Measurements from ENCODE around the gene GPR42.

GPR42 gene

GRCh38 chr19:35362261-35363000 lies 8.4 kb upstream of the GPR42 start:
- in situ Hi-C loops (cut with HindIII; ENCODE audit: low sequenced_read_pairs), result no loop called here

GRCh38 chr19:35363001-35363590 lies 7.8 kb upstream of the GPR42 start:
- in situ Hi-C loops (cut with HindIII; ENCODE audit: low sequenced_read_pairs), result no loop called here
- H3K4me3 ChIP-seq (ENCODE audit: low read depth, low read length), result no peak overlapping the region
- TF ChIP-seq CTCF (IDR thresholded peaks at IDR 0.05; ENCODE audit: low read depth, low read length, missing control alignments), result no peak
- no peak for DNase-seq (ENCODE audit: low read depth)

More at GRCh38 chr19:35362261-35363000, 8.4 kb upstream of the GPR42 start:
- no peak for DNase-seq (ENCODE audit: low read depth)
- TF ChIP-seq CTCF (IDR thresholded peaks at IDR 0.05; ENCODE audit: low read depth, low read length, missing control alignments), result no peak
- no peak overlapping the region for H3K4me3 ChIP-seq (ENCODE audit: low read depth, low read length)

GRCh38 chr19:35363711-35364425 lies 7.0 kb upstream of the GPR42 start:
- no peak for DNase-seq (ENCODE audit: low read depth)
- TF ChIP-seq CTCF (IDR thresholded peaks at IDR 0.05; ENCODE audit: low read depth, low read length, missing control alignments), result no peak
- in situ Hi-C loops (cut with HindIII; ENCODE audit: low sequenced_read_pairs), result no loop called here
- H3K4me3 ChIP-seq (ENCODE audit: low read depth, low read length), result no peak overlapping the region

- in situ Hi-C loops (cut with HindIII; ENCODE audit: low sequenced_read_pairs), result no loop called here
- TF ChIP-seq CTCF (IDR thresholded peaks at IDR 0.05; ENCODE audit: low read depth, low read length, missing control alignments), result no peak
- H3K4me3 ChIP-seq (ENCODE audit: low read depth, low read length), result no peak overlapping the region
- no peak for DNase-seq (ENCODE audit: low read depth)
Measured at GRCh38 chr19:35365303-35365702, 5.6 kb upstream of the GPR42 start.

- TF ChIP-seq CTCF (IDR thresholded peaks at IDR 0.05; ENCODE audit: low read depth, low read length, missing control alignments), result no peak
- no peak overlapping the region for H3K4me3 ChIP-seq (ENCODE audit: low read depth, low read length)
- DNase-seq (ENCODE audit: low read depth), result no peak
- in situ Hi-C loops (cut with HindIII; ENCODE audit: low sequenced_read_pairs), result no loop called here
Measured at GRCh38 chr19:35368378-35368777, 2.5 kb upstream of the GPR42 start.

GRCh38 chr19:35369522-35369921 lies 1.3 kb upstream of the GPR42 start:
- no peak for DNase-seq (ENCODE audit: low read depth)
- H3K4me3 ChIP-seq (ENCODE audit: low read depth, low read length), result no peak overlapping the region
- TF ChIP-seq CTCF (IDR thresholded peaks at IDR 0.05; ENCODE audit: low read depth, low read length, missing control alignments), result no peak
- in situ Hi-C loops (cut with HindIII; ENCODE audit: low sequenced_read_pairs), result no loop called here

Data from astrocyte of the cerebellum (primary cell).